LNCAP (cell line): ENCODE data around the gene MIEF1.

Experiments used
- TF ChIP-seq, protein P1 (sequence below): fragments of 450-650 bp; IDR thresholded peaks from 2 replicates; pipeline ENCODE4 v1.5.1; 2017; ENCODE audit warnings: mild to moderate bottlenecking

MIEF1 gene

DNA sequence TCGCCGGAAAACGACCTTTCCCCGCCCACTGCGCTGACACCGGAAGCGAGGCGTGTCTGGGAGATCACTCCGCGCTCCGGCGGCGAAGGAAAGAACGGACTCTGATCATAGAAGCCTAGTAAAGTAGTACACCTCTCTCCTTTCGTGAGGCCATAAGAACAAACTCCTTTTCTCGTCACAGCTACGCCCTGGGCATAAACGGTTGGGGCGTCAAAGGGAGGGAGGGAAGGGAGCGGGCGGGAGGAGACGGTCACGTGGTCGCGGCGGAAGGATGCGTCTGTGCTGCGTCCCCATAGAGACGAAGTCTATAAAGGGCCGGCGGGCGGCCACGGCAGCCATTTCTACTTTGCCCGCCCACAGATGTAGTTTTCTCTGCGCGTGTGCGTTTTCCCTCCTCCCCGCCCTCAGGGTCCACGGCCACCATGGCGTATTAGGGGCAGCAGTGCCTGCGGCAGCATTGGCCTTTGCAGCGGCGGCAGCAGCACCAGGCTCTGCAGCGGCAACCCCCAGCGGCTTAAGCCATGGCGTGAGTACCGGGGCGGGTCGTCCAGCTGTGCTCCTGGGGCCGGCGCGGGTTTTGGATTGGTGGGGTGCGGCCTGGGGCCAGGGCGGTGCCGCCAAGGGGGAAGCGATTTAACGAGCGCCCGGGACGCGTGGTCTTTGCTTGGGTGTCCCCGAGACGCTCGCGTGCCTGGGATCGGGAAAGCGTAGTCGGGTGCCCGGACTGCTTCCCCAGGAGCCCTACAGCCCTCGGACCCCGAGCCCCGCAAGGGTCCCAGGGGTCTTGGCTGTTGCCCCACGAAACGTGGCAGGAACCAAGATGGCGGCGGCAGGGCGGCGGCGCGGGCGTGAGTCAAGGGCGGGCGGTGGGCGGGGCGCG lies 18.4 kb downstream of the MIEF1 start, which contains the start of gene ATF4:
Gene ATF4 (plus strand): TSS at position 337 of the 880 bp plus-strand sequence. CDS start 884 bp downstream, outside the sequence.
- TF ChIP-seq, protein P1, sequence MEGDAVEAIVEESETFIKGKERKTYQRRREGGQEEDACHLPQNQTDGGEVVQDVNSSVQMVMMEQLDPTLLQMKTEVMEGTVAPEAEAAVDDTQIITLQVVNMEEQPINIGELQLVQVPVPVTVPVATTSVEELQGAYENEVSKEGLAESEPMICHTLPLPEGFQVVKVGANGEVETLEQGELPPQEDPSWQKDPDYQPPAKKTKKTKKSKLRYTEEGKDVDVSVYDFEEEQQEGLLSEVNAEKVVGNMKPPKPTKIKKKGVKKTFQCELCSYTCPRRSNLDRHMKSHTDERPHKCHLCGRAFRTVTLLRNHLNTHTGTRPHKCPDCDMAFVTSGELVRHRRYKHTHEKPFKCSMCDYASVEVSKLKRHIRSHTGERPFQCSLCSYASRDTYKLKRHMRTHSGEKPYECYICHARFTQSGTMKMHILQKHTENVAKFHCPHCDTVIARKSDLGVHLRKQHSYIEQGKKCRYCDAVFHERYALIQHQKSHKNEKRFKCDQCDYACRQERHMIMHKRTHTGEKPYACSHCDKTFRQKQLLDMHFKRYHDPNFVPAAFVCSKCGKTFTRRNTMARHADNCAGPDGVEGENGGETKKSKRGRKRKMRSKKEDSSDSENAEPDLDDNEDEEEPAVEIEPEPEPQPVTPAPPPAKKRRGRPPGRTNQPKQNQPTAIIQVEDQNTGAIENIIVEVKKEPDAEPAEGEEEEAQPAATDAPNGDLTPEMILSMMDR, result no peak

DNA sequence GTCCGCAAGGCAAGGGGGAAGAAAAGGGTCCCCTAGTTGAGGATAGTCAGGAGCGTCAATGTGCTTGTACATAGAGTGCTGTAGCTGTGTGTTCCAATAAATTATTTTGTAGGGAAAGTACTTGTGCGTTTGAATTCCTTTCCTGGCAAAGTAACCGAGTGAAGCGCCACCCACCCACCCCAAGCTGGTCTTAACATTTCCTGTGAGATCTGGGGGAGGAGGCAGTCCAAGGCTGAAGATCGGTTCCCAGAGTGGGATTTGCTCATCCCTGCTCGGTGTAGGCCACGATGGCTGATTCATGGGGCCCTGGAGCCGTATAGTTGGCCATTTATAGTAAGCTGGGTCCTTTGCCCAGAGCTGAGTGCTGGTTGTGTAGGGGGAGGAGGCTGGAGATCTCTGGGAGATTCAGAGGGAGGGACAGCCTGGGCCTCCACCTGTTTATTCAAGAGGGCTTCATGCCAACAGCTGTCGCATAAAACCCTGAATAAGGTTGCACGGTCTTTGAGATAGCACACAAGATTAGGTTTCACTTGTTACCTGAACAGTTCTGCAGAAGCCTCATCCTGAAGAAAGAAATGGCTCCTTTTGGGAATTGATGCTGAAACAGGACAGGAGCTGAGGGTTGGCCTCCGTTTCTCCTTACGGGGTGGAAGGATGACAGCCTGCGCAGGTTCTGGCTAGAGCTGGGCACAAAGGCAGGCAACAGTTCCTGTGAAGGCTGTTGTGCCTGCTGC lies 20.6 kb downstream of the MIEF1 start:
- TF ChIP-seq, protein P1, result no peak

DNA sequence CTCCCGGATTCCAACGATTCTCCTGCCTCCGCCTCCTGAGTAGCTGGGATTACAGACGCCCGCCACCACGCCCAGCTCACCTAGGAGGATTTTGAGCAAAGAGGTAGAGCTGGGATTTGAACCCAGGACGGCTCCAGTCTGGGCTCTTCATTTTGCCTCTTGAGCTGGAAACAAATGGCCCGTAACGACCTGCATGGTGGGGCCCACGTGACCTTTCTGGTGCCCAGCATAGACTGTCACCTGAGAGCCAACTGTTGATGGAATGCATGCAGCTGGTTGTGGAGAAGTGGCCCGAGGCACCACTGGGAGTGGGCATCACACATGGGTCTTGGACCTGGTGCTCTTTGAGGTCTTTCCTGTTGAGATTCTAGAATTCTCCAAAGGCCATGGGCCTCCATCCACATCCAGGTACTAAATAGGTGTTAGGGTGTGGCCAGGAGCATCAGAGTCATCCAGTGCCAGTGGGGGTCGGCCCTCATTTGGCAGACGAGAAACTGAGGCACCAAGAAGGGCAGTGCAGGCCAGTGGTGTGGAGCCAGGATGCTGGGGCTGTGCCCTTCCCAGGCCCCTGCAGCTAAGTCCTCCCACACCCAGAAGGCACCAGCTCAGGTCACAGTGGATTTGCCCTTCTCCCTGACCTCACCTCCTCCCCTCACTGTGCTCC lies 22.1 kb downstream of the MIEF1 start:
- TF ChIP-seq, protein P1, result no peak

GRCh38 chr22:39524753-39525657 lies 22.9 kb downstream of the MIEF1 start:
- TF ChIP-seq, protein P1, result no peak

DNA sequence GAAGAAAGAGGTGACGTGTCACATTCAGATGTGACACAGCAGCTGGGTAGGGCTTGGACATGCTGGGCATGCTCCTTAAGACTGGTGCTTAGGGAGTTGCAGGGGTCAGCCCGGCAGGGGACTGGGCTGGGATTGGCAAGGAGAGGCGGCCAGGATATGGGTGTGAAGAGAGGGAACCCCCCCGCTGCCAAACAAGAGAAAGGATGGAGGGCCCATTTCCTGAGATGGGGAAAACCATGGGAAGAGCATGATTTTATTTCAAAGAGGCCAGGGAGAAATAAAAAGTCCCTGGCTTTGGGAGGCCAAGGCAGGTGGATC lies 23.5 kb downstream of the MIEF1 start:
- TF ChIP-seq, protein P1, result no peak

DNA sequence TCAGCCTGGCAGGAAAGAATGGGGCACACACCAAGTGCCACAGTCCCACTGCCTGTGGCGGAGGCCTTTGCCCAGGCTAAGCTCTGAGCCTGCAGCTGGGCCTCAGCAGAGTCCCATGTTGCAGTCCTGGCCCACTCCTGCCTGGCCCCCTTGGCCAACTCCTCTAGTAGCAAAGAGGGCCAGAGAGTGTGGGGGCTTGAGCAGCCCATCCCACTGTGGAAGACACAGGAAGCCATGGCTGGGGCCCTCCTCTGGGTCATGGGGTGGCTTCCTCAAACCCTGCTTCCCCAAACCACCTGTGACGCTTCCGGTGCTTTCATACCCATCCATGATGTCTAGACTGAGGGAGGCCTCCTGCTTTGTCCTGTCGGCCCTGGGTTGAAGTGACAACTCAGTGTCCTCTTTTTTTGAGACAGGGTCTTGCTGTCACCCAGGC lies 24.7 kb downstream of the MIEF1 start:
- TF ChIP-seq, protein P1, result no peak

DNA sequence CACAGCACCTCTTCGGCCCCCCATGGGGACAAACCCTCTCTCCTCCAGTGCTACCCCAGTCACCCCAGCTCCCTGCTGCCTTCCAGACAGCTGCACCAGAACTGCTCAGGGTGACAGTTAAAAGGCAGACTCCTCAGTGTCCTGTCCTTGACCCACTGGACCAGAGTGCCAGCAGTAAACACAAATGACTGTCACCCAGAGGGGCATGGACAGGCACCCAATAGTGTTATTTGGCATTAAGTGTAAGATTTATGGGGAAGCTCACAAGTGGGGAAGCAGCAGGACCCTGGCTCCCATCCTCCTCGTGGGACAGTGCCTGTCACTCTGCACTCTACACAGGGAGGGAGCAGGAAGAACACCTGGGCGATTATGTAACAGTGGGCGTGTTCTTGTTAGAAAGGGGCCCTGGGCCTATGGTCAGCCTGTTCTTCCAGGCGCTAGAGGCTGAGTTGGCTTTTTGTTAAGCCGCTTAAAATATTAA lies 25.4 kb downstream of the MIEF1 start:
- TF ChIP-seq, protein P1, result no peak
